Osteoblast (primary cell): ENCODE data around the gene TCFL5. TPM values are rescaled to one million over a fixed set of nuclear protein-coding genes. Genes with fewer than 3 reads are reported as not detected.

Source experiments
- DNase-seq: peaks from one replicate; pipeline ENCODE4 v3.0.0; 2011; ENCODE audit warnings: low spot score, mixed read lengths; ENCODE audit not compliant: insufficient read length; ENCODE audit errors: missing footprints
- H2AFZ ChIP-seq: 2 replicates; pipeline ENCODE4 v1.6.0; 2011; ENCODE audit warnings: mild to moderate bottlenecking, low read length
- H3K27ac ChIP-seq: 2 replicates; pipeline ENCODE4 v1.5.1; 2011; ENCODE audit warnings: mild to moderate bottlenecking, low read depth, low read length, moderate library complexity
- H3K27me3 ChIP-seq: 2 replicates; pipeline ENCODE4 v1.6.0; 2012; ENCODE audit warnings: mild to moderate bottlenecking, control low read depth, inconsistent platforms, low read length, moderate library complexity; ENCODE audit not compliant: insufficient read depth
- H3K36me3 ChIP-seq: 2 replicates; pipeline ENCODE4 v1.5.1; 2011; ENCODE audit warnings: mild to moderate bottlenecking, low read length, control low read depth, moderate library complexity; ENCODE audit not compliant: insufficient read depth
- H3K4me1 ChIP-seq: 2 replicates; pipeline ENCODE4 v1.5.1; 2011; ENCODE audit warnings: mild to moderate bottlenecking, low read length, control low read depth, moderate library complexity; ENCODE audit not compliant: insufficient read depth
- H3K4me2 ChIP-seq: 2 replicates; pipeline ENCODE4 v1.6.0; 2011; ENCODE audit warnings: mild to moderate bottlenecking, low read length; ENCODE audit not compliant: insufficient read depth
- H3K4me3 ChIP-seq: fragments of 200-600 bp; sonication (generic); 3 replicates; pipeline ENCODE4 v1.5.1; 2012; ENCODE audit warnings: mild to moderate bottlenecking, low read length, inconsistent platforms; ENCODE audit not compliant: insufficient read depth
- H3K79me2 ChIP-seq: 2 replicates; pipeline ENCODE4 v1.6.0; 2012; ENCODE audit warnings: mild to moderate bottlenecking, low read length, control low read depth, inconsistent platforms; ENCODE audit not compliant: insufficient read depth
- H3K9me3 ChIP-seq: 2 replicates; pipeline ENCODE4 v1.5.1; 2011; ENCODE audit warnings: low read depth, low read length, control low read depth
- H4K20me1 ChIP-seq: 2 replicates; pipeline ENCODE4 v1.6.0; 2012; ENCODE audit warnings: mild to moderate bottlenecking, low read length, control low read depth; ENCODE audit not compliant: insufficient read depth
- total RNA-seq: library from RNA; depleted of rRNA; stranded (reverse); fragments of >200 nt; gene quantifications from 2 replicates; pipeline ENCODE4 v1.2.3, GENCODE V29; 2012
- TF ChIP-seq, protein P1 (sequence below): IDR thresholded peaks from 2 replicates; pipeline ENCODE4 v1.5.1; 2011; ENCODE audit warnings: mild to moderate bottlenecking, low read depth, low read length, moderate library complexity; ENCODE audit errors: extremely low read depth

The TCFL5 gene
- total RNA-seq, 1 donor = 13.0 TPM

- no peaks in the 10 kb centered on the region for H3K9me3 ChIP-seq
- H3K36me3 ChIP-seq = peaks cover 15% of the 10 kb centered on the region
- H3K27me3 ChIP-seq = no peaks in the 10 kb centered on the region
- H3K4me2 ChIP-seq = no peak overlapping the region
- no peaks in the 10 kb centered on the region for H3K79me2 ChIP-seq
- TF ChIP-seq, protein P1, sequence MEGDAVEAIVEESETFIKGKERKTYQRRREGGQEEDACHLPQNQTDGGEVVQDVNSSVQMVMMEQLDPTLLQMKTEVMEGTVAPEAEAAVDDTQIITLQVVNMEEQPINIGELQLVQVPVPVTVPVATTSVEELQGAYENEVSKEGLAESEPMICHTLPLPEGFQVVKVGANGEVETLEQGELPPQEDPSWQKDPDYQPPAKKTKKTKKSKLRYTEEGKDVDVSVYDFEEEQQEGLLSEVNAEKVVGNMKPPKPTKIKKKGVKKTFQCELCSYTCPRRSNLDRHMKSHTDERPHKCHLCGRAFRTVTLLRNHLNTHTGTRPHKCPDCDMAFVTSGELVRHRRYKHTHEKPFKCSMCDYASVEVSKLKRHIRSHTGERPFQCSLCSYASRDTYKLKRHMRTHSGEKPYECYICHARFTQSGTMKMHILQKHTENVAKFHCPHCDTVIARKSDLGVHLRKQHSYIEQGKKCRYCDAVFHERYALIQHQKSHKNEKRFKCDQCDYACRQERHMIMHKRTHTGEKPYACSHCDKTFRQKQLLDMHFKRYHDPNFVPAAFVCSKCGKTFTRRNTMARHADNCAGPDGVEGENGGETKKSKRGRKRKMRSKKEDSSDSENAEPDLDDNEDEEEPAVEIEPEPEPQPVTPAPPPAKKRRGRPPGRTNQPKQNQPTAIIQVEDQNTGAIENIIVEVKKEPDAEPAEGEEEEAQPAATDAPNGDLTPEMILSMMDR = no peak
- peak; percentile 79 for DNase-seq
- no peak overlapping the region for H2AFZ ChIP-seq
- H4K20me1 ChIP-seq = peaks cover 2% of the 10 kb centered on the region
- H3K4me3 ChIP-seq = no peak overlapping the region
- no peaks in the 10 kb centered on the region for H3K4me1 ChIP-seq
- H3K27ac ChIP-seq = no peak overlapping the region
These were observed 18.7 kb upstream of the TCFL5 start for GRCh38 chr20:62880147-62880934.

DNA sequence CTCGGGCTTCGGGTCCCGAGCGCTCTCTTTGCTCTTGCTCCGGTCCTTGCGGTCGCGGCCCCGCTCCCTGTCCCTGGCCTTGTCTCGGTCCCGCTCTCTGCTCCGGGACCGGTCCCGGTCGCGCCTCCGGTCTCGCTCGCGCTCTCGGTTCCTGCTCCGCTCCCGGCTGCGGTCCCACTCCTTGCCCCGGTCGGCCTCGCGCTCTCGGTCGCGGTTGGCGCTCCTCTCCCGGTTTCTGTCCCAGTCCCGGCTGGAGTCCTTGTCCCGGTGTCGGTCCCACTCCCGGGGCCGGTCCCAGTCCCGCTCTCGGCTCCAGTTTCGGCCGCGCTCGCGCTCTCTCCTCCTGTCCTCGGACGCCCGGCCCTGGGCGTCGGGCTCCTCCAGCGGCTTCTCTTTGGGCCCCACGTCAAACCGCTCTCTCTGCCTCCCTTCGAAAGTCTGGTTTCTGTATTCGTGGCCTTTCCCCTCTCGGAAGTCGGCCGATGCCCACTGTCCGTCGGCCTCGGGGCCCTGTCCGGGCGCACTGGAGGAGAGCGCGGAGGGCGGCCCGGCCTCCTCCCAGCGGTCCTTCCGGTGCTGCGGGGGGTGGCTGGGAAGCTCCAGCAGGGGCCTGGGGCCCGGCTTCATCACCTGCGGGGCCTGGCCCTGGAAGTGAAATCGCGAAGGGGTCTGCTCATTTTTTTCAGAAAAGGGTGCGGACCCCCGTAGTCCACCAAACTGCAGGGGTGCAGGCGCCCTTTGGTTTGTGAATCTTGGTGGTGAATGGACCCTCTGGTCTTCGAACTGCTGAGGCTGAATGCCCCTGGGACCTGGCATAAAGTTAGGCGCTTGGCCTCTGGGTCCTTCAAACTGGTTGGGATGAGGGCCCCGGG, 17.9 kb upstream of the TCFL5 start:
- no peaks in the 10 kb centered on the region for H3K9me3 ChIP-seq
- H3K4me1 ChIP-seq = no peaks in the 10 kb centered on the region
- H3K79me2 ChIP-seq = no peaks in the 10 kb centered on the region
- peak; percentile 79 for DNase-seq
- H4K20me1 ChIP-seq = no peaks in the 10 kb centered on the region
- no peak overlapping the region for H3K27ac ChIP-seq
- H3K27me3 ChIP-seq = no peaks in the 10 kb centered on the region
- no peak overlapping the region for H3K4me2 ChIP-seq
- TF ChIP-seq, protein P1 = no peak
- H3K4me3 ChIP-seq = no peak overlapping the region
- no peak overlapping the region for H2AFZ ChIP-seq
- H3K36me3 ChIP-seq = peaks cover 15% of the 10 kb centered on the region

DNA sequence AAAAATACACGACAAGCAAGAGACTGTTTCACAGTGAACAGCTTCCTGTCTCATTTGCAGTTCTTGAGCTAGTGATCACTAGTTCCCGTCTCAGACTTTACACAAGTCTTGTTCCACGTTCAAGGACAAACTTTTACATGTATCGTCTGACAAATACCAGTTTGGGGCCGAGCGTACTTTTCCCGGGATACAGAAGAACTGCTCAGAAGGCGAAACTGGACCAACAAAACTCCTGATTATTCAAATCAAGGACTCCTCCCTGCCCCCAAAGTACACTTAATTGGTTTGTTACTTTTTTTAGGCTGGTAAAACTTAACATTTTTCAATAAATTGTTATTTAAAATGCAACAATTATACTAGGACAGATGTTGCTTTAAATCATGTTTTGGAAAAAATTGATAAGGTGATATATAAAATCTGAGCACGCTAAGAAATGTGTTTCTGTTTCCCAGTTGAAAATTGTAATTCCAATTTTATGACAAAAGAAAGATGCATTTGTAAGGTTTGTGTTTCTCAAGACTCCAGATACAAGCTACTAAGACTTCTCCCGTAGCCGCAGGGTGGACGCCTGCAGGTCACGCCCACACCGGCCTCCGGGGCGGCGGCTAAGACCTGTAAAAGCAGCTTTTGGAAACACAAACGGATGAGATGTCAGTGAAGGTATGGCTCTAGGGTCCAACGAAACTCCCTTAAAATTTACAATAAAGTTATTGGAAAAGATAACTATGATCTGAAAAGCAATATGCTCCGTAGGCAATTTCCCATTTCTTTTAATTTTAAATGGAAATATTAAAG, 16.8 kb upstream of the TCFL5 start:
- H4K20me1 ChIP-seq = no peaks in the 10 kb centered on the region
- peak; percentile 75 for DNase-seq
- H3K27me3 ChIP-seq = no peaks in the 10 kb centered on the region
- no peak overlapping the region for H3K4me2 ChIP-seq
- TF ChIP-seq, protein P1 = no peak
- no peaks in the 10 kb centered on the region for H3K9me3 ChIP-seq
- H3K79me2 ChIP-seq = no peaks in the 10 kb centered on the region
- no peak overlapping the region for H3K27ac ChIP-seq
- H3K4me1 ChIP-seq = no peaks in the 10 kb centered on the region
- peaks cover 15% of the 10 kb centered on the region for H3K36me3 ChIP-seq
- H3K4me3 ChIP-seq = no peak overlapping the region
- no peak overlapping the region for H2AFZ ChIP-seq
